SKM-1 (cell line): ENCODE results near the gene PLEKHA5.
"Not testable (repeated sequence)": the region's sequence is repeated elsewhere in the genome, so short reads cannot be mapped to it uniquely, and the experiment has no call there.

Source experiments
- DNase-seq: peaks from one replicate; lab custom pipeline; 2025; ENCODE audit not compliant: unreplicated experiment; lab: John Stamatoyannopoulos, UW

The PLEKHA5 gene

DNA sequence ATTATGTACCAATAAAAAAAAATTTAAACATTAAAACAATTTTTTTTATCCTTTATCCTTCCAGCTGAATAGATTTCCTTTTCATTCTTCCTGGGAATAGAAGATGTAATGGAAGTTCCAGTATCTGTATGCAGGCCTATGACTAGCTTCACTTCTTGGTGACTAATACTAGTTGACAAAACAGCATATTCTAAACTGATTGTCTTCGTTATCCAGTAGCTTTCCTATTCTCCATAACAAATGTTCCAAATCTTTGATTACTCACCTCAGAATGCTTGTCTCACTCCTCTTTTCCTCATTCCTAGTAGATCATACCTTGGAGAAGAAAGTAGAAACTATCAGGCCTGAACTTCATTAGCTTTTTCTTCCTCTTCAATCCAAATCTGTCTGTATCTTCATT is 70.7 kb downstream of the PLEKHA5 start:
- DNase-seq = no peak

DNA sequence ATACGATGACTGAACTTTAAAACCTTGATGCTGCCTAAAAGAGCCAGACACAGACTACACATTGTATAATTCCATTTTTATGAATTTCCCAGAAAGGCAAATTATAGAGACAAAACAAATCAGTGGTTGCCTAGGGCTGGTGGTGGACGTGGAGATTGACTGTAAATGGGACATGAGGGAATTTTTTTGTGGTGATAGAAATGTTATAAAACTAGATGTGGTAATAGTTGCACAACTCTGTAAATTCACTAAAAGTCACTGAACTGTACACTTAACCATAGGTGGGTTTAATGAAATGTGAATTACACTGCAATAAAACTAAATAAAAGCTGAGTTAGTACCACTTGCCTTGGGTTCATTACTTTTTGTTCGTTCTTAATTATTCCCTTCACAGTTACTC is 72.1 kb downstream of the PLEKHA5 start:
- DNase-seq = no peak

DNA sequence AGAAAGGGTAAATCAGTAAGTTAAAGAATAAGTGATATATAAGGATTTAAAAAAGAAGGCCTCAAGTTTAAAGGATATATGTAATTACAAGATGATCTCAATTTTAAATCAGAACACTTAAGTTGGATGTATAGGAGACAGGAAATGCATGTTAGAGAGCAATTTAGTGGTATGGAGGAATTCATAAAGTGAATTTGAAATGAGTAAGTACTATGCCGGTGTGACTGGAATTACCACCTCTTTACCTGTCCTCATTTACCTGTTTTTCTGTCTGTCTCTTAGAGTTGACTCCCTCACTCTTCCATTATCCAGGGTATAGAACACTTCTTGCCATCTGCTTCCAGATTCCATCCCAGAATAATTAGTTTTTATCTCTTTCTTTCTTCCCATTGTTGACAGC is 73.5 kb downstream of the PLEKHA5 start:
- no peak for DNase-seq

DNA sequence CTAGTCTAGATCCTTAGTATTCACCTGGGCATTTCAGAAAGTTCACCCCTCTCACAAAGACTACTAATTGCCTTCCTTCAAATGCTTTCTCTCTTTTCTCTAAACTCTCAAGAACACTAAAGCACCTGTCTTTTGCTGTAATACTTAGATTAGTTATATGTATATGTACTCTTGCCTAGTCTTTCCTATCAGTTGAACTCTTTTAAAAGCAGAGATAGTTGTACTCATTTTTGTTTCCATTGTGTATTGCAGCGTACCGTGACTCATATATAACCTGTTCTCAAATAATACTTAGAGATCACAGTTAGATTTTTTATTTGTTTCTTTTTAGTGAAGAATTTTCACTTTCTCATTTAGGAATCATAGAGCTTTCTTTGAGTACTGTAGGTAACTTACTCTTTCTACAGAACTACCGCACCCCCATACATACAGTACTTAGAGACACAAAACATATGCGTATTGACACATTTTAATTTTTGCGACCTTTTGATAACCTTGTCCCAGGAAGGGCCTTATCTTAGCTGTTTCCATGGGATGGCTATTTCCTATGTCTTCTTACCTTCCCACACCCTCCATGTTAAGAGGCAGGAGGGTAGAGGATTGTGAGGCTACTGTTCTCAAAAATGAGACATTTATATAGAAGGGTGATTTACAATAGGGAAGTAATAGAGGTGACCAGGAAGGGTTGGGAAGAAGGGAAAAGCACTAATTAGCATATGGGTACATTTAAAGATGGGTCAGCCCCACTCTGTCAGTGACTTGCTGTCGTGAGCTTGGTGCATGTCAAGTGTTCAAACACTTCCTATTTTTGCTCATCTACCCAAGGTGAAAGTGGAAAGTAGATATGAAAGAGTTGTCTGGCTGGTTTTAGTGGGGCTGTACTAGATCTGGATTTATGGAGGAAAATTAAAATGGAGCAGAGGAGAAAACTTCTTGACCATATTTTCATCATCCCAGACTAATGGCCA is 74.3 kb downstream of the PLEKHA5 start:
- no peak for DNase-seq

DNA sequence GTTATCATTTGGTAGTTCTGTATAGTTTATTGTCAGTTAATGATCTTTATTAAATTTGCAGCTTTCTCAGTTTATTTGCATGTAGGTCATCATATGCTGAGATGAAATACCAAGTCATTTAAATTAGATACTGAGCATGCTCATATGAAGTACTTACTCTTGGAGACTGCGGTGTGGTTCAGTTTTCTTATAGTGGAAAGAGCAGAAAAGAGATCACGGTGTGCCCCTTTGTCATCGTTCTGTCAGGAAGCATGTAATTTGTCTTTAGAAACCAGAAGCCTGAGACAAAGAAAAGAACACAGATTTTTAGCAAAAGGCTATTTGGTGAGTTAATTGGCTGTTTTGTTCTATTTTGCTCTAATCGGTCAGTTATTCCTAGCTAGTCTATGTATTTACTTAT is 75.6 kb downstream of the PLEKHA5 start:
- DNase-seq = no peak

DNA sequence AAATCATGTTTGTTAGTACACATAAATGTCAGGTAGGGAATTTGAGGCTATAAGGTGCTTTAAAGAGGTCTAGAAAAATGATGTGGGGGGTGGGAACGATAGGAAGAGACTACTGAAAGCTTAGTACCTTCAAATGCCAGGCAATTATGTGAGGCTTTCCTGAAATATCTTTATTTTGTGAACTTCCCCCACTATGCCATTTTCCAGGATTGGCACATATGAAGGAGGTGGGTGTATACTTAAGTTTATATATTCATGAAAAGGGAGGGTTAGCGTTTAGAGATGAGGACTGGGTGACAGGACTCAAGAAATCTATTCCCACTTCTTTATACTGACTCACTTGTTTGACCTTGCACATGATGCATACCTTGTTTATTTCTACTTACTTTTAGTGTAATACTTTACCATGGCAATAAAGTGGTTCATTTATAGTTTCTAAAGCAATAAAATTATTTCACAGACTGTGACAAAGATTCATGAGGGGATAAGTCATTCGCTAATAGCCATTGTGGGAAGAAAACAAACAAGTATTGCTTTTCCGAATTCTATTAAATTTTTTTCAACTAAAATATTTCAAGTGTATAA is 77.1 kb downstream of the PLEKHA5 start:
- DNase-seq = no peak

DNA sequence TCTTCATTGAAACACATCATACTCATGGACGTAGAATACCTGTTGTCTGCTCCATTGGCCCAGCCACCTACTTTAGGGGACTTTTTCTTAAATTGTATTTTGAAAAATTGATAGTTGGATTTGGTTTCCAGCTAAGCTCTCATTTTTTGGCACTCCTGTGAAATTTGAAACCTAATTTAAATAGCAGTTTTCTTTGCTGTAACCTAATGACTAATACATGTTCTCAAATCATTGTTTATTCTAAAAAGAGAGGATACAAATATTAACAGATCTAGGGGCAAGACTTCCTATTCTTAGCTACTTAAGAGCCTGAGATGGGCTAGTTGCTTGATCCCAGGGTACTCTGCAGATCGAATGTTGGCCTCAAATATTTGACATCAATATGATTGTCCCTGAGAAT is 78.9 kb downstream of the PLEKHA5 start:
- DNase-seq = no peak

DNA sequence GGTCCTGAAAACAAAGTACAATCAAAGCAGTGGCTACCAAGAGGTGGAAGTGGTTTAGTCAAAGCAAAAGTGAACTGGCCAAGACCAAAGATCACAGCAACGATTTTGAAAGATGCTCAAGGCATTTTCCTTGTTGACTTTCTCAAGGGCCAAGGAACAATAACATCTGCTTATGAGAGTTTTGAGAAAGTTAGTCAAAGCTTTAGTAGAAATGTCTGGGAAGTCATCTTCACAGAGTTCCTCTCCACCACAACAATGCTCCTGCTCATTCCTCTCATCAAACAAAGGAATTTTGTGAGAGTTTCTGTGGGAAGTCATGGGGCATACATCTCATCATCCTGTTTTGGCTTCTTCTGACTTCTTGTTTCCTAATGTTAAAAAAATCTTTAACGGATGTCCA is 80.1 kb downstream of the PLEKHA5 start:
- no peak for DNase-seq

DNA sequence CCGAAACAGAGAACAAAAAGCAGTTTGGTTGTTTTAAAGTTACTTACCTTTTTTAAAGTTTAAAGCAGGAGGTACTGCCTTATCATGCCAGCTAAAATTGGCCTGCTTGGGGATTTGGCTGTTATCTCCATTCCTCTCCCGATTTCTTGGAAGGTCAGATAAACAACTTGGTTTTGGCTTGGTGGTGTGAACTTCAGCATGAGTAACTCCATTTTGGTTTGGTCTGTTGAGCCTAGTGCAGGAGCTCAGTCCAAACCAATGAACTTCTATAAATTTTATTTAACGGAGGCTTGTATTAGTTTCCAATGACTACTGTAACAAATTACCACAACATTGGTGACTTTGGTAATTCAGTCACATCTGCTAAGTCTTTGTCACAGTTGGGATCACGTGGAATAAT is 82.3 kb downstream of the PLEKHA5 start:
- no peak for DNase-seq

DNA sequence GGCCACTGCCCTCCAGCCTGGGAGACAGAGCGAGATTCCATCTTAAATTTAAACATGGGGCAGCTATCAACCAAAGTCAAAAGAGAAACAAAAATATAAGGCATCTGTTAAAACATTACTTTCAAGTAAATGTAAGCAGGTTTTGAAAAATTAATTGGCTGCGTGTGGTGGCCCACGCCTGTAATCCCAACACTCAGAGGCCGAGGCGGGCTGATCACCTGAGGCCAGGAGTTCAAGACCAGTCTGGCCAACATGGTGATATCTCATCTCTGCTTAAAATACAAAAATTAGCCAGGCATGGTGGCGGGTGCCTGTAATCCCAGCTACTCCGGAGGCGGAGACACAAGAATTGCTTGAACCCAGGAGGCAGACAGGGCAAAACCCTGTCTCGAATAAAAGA is 82.7 kb downstream of the PLEKHA5 start:
- no peak for DNase-seq

DNA sequence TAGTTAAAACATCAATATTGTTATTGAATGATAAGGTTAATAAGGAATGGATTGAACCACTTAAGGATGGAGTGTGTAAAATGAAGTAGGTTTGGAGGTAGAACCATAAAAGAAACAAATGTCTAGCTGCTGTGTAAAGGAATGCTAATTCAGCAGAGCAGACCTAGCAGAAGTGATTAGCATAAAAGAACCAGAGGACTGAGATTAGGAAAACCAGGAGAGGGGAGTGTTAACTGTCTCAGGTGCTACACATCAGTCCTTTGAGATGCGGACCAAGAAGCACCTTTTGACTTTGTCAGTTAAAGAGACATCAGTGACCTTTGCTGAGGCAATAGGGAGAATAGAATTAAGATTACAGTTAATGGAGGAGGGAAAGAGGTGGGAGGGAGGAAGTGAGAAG is 84.5 kb downstream of the PLEKHA5 start:
- no peak for DNase-seq

DNA sequence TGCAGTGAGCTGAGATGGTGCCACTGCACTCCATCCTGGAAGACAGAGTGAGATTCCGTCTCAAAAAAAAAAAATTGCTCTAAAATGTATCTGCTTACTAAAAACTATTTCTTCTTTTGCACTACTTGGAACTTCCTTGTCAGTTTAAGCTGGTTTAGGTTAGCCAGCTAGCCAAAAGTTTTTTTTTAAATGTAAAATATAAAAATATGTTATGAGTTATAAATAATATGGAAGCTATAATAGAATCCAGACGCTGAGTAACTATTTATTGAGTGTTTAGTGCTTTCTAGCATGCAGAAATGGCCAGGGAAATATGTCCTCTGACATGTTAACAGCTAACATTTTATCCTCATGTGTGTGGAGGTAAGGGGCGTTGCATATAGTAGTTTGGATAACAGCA is 85.6 kb downstream of the PLEKHA5 start:
- no peak for DNase-seq

DNA sequence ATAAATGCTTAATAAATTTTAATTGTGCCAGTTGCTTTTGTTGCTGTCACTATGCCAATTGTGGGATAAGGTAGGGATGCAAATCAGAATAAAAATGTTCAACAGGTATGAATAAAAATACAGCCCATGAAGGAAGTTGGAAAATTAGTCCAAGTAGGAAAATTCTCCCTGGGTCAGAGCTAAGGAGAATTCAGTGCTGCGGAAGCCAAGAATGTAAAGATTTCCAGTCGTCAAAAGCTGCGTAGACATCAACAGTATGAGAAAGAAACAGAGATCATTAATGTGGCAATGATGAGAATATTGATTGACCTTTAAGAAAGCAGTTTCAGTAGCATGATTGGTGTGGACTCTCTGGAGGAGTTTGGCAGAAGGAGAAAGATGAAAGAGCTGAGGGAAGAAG is 87.9 kb downstream of the PLEKHA5 start:
- DNase-seq = no peak

DNA sequence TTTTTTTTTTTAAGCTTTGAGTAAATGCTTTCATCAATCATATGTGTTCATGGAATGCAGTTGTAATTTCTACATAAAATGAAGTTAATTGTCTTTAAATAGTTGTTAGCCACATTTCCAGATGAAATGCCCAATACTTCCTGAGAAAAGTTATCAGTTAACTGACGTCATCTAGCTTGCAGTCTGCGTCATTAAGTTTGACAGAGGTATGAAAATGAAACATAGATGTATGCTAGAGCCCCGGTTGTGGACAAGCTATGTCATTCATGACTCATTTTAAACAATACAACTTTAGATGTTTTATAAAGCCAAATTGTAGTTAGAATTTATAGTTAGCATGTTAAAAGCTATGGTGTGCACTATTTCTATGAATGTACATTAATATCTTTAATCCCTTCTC is 90.7 kb downstream of the PLEKHA5 start:
- DNase-seq = no peak

DNA sequence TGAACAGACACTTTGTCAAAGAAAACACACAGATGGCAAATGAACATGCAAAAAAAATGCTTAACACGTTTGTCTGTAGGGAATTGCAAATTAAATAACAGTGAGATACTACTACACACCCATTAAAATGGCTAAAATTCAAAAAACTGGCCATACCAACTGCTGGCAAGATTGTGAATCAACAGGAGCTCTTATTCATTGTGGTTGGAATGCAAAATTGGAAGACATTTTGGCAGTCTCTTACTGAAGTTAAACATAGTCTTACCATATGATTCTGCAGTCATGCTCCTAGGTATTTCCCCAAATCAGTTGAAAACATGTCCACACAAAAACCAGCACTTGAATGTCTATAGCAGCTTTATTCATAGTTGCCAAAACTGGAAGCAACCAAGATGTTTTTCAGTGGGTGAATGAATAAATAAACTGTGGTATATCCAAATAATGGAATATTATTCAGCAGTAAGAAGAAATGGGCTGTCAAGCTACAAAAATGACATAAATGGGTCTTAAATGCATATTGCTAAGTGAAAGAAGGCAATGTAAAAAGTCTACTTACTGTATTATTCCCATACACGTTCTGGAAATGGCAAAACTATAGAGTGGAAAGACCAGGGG is 91.4 kb downstream of the PLEKHA5 start:
- no peak for DNase-seq

DNA sequence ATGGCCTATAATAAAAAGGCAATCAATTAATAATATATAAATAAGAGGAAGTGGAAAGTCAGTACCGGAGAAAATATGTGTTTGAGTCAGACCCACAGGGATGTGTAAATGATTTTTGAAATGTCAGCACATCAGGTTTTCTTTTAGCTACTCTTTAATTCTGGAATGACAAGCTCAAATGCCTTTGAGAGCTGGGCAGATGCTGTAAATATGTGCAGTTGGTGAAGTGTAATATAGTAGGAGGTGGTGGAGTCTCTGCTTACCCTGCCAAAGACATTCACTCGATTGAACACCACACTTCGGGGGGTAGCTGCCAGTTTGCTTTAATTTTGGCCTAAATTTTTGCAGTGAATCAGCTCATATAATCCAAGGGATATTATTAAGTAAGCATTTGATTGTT is 93.0 kb downstream of the PLEKHA5 start:
- no peak for DNase-seq

DNA sequence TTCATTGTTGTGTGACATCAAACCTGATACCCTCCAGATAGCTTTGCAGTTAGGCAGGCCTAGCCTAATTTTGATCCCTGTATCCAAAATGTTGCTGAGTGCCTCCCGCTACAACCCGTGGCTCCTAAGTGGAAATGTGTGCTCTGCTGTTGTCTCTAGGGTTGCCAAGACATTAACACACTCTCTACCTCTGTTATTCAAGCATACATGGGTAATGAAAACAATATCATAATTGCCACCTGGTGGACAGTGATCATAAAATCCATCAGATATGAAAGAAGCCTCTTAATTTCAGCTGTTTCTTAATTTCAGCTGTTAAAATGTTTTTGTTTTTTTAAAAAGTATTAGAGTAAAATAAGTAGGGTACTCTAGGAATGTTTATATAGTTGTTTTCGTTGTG is 93.5 kb downstream of the PLEKHA5 start:
- no peak for DNase-seq

DNA sequence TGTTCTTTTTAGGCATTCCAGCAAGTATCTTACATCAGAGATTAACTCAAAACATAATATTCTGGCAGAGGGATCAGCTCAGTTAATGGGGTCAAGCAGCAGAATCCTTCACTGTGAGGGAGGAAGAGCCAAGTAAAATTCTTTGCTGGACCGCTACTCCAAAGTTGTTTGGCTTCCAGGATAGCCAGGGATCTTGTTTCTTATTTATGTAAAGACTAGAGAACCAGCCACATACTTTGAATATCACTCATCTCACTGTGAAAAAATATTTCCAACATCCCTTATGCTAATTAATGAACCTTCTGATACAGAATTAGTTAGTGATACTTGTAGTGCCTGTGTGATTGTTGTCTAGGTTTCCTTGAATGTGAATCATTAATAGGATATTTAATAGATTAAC is 94.2 kb downstream of the PLEKHA5 start:
- DNase-seq = no peak

DNA sequence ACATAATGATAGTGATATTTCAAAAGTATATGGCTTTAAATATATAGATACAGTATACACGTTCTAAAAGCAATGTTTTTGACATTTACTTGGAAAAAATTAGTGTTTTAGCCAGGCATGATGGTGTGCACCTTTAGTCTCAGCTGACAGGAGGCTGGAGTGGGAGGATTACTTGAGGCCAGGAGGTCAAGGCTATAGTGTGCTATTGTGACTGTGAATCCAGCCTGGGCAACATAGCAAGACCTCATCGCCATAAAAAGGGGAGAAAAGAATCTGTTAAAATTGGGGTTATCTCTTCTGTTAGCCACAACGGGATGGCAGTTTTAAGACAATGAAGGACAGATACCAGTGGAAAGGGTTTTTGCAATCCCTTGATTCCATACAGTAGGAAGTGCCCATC is 95.2 kb downstream of the PLEKHA5 start:
- no peak for DNase-seq

DNA sequence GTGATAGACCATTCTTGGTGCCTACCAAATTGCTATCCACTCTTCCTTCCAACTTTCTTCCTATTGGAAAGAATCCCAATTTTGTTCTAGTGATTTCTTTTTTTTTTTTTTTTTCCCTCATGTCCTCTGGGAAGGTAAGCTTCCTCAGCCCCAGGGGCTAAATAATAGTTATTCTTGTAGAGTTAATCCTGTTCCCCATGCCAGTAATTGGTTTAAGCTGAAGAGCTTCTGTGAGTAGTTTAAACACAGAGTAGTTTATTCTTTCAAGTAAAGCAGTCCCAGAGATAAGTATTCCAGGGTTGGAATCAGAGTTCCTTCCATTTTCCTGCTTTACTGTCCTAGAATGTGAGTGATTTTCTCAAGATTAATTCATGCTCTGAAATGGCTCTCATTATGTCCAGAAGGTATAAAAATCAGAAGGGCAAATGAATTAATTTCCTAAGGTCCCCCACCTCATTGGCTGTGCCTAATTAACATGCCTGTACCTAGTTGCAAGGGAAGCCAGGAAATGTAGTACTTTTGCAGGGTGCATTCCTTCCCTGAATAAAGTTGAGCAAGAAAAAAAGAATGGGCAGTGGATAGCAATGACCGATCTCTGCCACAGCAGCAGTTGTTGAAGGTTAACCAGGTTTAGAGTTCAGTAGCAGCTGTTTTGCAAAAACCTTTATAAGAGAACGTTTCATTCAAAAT is 97.8 kb downstream of the PLEKHA5 start:
- no peak for DNase-seq

DNA sequence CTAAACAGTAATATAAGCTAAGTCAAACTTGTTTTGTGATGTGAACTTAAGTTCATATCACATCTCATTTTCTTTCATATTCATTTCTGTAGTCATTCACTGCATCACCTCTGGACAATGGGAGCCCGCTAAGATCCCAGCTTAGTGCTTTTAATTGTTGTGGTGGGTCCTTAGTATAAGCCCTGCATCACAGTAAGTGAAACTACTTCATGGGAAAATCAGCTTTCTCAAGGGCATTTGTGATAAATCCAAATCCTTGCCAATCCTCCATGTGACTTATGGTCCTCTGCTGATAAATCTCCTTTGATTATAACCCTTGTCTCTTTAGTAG is 98.3 kb downstream of the PLEKHA5 start:
- no peak for DNase-seq

DNA sequence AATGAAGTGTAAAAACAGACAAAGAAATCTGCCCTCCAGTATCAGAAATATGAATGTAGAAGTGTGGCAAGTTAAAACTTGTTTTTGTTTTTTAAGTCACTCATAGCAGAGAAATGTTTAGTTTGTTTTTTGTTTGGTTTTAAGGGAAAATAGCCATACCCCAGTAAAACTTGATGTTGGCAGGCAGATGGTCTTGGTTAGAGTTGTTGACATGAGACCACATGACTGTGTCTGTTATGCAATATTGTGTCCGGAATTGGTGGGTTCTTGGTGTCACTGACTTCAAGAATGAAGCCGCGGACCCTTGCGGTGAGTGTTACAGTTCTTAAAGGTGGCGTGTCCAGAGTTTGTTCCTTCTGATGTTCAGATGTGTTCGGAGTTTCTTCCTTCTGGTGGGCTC is 99.5 kb downstream of the PLEKHA5 start:
- DNase-seq = not testable (repeated sequence)
